OCI-LY3 (cell line): Measurements from ENCODE around the gene APBB1.

Experiments used
- H2AFZ ChIP-seq: fragments of 200-600, 300-600 bp; shearing (Covaris generic); 2 replicates; pipeline ENCODE4 v1.6.0; 2014; ENCODE audit warnings: antibody characterized with exemption, low read depth, low read length
- H3K27ac ChIP-seq: fragments of 200-600, 300-600 bp; sonication (generic); 2 replicates; pipeline ENCODE4 v1.5.1; 2014; ENCODE audit warnings: mild to moderate bottlenecking, low read length, moderate library complexity, mixed read lengths
- H3K27me3 ChIP-seq: fragments of 200-600, 300-600 bp; sonication (generic); 2 replicates; pipeline ENCODE4 v1.6.1; 2014; ENCODE audit warnings: low read depth, low read length, mixed read lengths
- H3K36me3 ChIP-seq: fragments of 200-600, 300-600 bp; sonication (generic); replicated peaks from 2 replicates; pipeline ENCODE3; 2014; ENCODE audit warnings: low read depth, low read length, mixed read lengths
- H3K4me1 ChIP-seq: fragments of 300-600, 200-600 bp; sonication (generic); 2 replicates; pipeline ENCODE4 v1.6.1; 2014; ENCODE audit warnings: low read length, mixed read lengths
- H3K4me2 ChIP-seq: fragments of 200-600, 300-600 bp; sonication (generic); 2 replicates; pipeline ENCODE4 v1.6.1; 2014; ENCODE audit warnings: low read length, mixed read lengths
- H3K4me3 ChIP-seq: fragments of 300-600, 200-600 bp; sonication (generic); 2 replicates; pipeline ENCODE4 v1.5.1; 2014; ENCODE audit warnings: antibody characterized with exemption, mild to moderate bottlenecking, low read length, moderate library complexity
- H3K79me2 ChIP-seq: fragments of 300-600, 200-600 bp; shearing (Covaris generic); 2 replicates; pipeline ENCODE4 v1.6.1; 2014; ENCODE audit warnings: mild to moderate bottlenecking, low read length, mixed read lengths
- H3K9ac ChIP-seq: fragments of 300-600, 200-600 bp; shearing (Covaris generic); 2 replicates; pipeline ENCODE4 v1.6.0; 2014; ENCODE audit warnings: mild to moderate bottlenecking, low read length, moderate library complexity
- H3K9me3 ChIP-seq: fragments of 200-600, 300-600 bp; shearing (Covaris generic); 2 replicates; pipeline ENCODE4 v1.6.1; 2014; ENCODE audit warnings: low read length, mixed read lengths; ENCODE audit not compliant: insufficient read depth
- H4K20me1 ChIP-seq: fragments of 200-600, 300-600 bp; sonication (generic); 2 replicates; pipeline ENCODE4 v1.6.1; 2016; ENCODE audit warnings: low read length, mixed read lengths; ENCODE audit not compliant: insufficient read depth
- CTCF ChIP-seq: fragments of 200-600, 300-600 bp; sonication (generic); IDR thresholded peaks from 2 replicates; pipeline ENCODE4 v1.5.1; 2014; ENCODE audit warnings: antibody characterized with exemption, low read length, low read depth
- EZH2phosphoT487 ChIP-seq: fragments of 200-600 bp; shearing (Covaris generic); IDR thresholded peaks from 2 replicates; pipeline ENCODE4 v1.6.1; 2018; ENCODE audit warnings: antibody characterized with exemption, mixed run types, low read depth

The APBB1 gene

DNA sequence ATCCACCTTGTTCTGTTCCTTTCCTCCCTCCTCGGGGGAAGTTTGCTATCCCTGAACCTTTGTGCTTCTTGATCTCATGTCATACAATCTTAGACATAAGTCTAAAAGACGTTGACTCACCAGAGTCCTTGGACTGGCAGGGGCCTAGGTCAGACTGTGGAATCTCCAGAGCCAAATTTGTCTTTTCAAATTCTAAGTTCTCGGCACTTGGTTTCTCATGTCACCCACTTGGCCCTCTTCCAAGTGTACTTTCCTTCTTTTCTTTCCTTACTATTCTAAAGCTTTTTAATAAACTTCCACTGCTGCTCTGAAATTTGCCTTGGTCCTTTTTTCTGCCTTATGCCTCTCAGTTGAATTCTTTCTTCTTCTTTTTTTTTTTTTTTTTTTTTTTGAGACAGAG lies 58.7 kb downstream of the APBB1 start:
- Histone ChIP-seq H3K9ac (no peak overlapping the region), H3K4me3 (no peak overlapping the region), H3K9me3 (no peaks in the 10 kb centered on the region), H2AFZ (no peak overlapping the region), H4K20me1 (no peaks in the 10 kb centered on the region), H3K36me3 (no peaks in the 10 kb centered on the region), H3K4me2 (no peak overlapping the region), H3K79me2 (no peaks in the 10 kb centered on the region), H3K27ac (no peak overlapping the region), H3K27me3 (peaks cover 4% of the 10 kb centered on the region), H3K4me1 (no peaks in the 10 kb centered on the region)
- TF ChIP-seq EZH2phosphoT487 (no peak), CTCF (no peak)

- no peaks in the 10 kb centered on the region for H3K36me3 ChIP-seq
- no peak overlapping the region for H3K27ac ChIP-seq
- H3K4me1 ChIP-seq, result no peaks in the 10 kb centered on the region
- no peaks in the 10 kb centered on the region for H3K79me2 ChIP-seq
- H3K27me3 ChIP-seq, result peaks cover 4% of the 10 kb centered on the region; the same call in 1 of the 2 replicates
- TF ChIP-seq CTCF, result no peak
- TF ChIP-seq EZH2phosphoT487, result no peak
- H3K4me3 ChIP-seq, result no peak overlapping the region
- no peak overlapping the region for H2AFZ ChIP-seq
- H4K20me1 ChIP-seq, result no peaks in the 10 kb centered on the region
- H3K4me2 ChIP-seq, result no peak overlapping the region
- H3K9ac ChIP-seq, result no peak overlapping the region
- H3K9me3 ChIP-seq, result no peaks in the 10 kb centered on the region
Observed at GRCh38 chr11:6357222-6357621, 61.7 kb downstream of the APBB1 start.

- no peak overlapping the region for H3K27ac ChIP-seq
- no peaks in the 10 kb centered on the region for H3K4me1 ChIP-seq
- no peaks in the 10 kb centered on the region for H3K79me2 ChIP-seq
- no peak overlapping the region for H3K4me2 ChIP-seq
- H3K36me3 ChIP-seq, result no peaks in the 10 kb centered on the region
- no peak overlapping the region for H3K9ac ChIP-seq
- TF ChIP-seq EZH2phosphoT487, result no peak
- no peak for TF ChIP-seq CTCF
- H2AFZ ChIP-seq, result peak overlapping the region; percentile 20; the same call in 1 of the 2 replicates
- no peaks in the 10 kb centered on the region for H4K20me1 ChIP-seq
- H3K4me3 ChIP-seq, result no peak overlapping the region
- peaks cover 11% of the 10 kb centered on the region; the same call in 1 of the 2 replicates for H3K27me3 ChIP-seq
- no peaks in the 10 kb centered on the region for H3K9me3 ChIP-seq
Observed at GRCh38 chr11:6356503-6357055, 62.3 kb downstream of the APBB1 start.

DNA sequence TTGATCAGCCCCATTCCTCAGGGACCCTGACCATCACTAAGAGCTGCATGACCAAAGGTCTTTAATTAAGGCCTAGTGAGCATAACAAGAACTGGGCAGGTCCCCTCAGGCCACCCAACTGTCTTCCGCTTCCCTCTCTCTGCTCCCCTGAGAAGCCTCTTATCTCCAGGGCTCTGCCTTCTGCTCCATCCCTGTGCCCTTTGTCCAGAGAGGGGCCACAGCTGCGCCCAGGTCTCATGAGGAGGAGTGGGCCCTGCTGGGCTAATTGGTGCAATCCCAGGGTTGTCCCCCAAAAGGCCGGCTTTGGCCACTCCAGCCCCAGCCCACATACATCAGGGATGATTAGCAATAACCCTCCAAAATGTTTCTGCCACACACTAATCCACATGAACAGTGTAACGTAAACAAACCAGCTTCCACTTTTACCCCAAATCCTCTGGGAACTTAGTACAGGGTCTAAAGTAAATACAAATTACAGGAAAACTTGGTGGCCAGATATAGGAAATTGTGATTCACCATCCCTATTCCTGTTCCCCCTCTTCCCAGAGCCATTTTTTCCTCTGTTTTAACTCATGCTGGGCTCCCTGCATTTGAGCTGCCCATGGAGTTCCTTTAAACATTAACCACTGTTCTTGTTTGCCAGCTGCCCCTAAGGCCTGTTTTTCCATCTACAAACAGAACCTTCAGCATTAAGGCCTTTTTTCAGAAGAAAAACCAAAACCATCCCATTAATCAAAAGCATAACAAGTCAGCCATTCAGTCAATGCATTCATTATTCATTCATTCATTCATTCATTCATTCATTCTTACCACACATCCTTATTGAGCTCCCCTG lies 64.0 kb downstream of the APBB1 start:
- H4K20me1 ChIP-seq, result no peaks in the 10 kb centered on the region
- H3K9me3 ChIP-seq, result no peaks in the 10 kb centered on the region
- no peak overlapping the region for H3K4me3 ChIP-seq
- no peak overlapping the region for H3K9ac ChIP-seq
- TF ChIP-seq EZH2phosphoT487 (no peak), CTCF (no peak)
- no peaks in the 10 kb centered on the region for H3K36me3 ChIP-seq
- no peak overlapping the region for H3K27ac ChIP-seq
- H3K4me1 ChIP-seq, result no peaks in the 10 kb centered on the region
- peaks cover 23% of the 10 kb centered on the region; the same call in 1 of the 2 replicates for H3K27me3 ChIP-seq
- no peak overlapping the region for H2AFZ ChIP-seq
- no peak overlapping the region for H3K4me2 ChIP-seq
- no peaks in the 10 kb centered on the region for H3K79me2 ChIP-seq
